Mononuclear cell (primary cell): ENCODE measurements around the gene ZCCHC8. TPM values are rescaled to one million over a fixed set of nuclear protein-coding genes. Genes with fewer than 3 reads are reported as not detected.
"Not testable (repeated sequence)": the region's sequence is repeated elsewhere in the genome, so short reads cannot be mapped to it uniquely, and the experiment has no call there.

ENCODE experiments used
- H3K27me3 ChIP-seq: 2 replicates; pipeline ENCODE4 v1.6.0; 2011; ENCODE audit warnings: low read length, control low read depth; ENCODE audit not compliant: insufficient read depth
- H3K4me1 ChIP-seq: 2 replicates; pipeline ENCODE4 v1.5.1; 2011; ENCODE audit warnings: mild to moderate bottlenecking, low read length, control low read depth; ENCODE audit not compliant: insufficient read depth
- H3K4me3 ChIP-seq: 2 replicates; pipeline ENCODE4 v1.5.1; 2011; ENCODE audit warnings: mild to moderate bottlenecking, low read length, moderate library complexity
- H3K9me3 ChIP-seq: 2 replicates; pipeline ENCODE4 v1.5.1; 2011; ENCODE audit warnings: low read depth, mild to moderate bottlenecking, control low read depth, low read length
- total RNA-seq: library from RNA; depleted of rRNA; stranded (reverse); fragments of >200 nt; gene quantifications from one replicate; pipeline ENCODE4 v1.2.3, GENCODE V29; 2012

Gene ZCCHC8
- total RNA-seq, 1 donor, result 52.9 TPM

GRCh38 chr12:122519418-122519817 lies 18.7 kb upstream of the ZCCHC8 start:
- H3K9me3 ChIP-seq, result no peaks in the 10 kb centered on the region
- no peak overlapping the region for H3K4me3 ChIP-seq
- H3K4me1 ChIP-seq, result peaks cover 20% of the 10 kb centered on the region
- no peaks in the 10 kb centered on the region for H3K27me3 ChIP-seq

GRCh38 chr12:122518908-122519307 lies 18.2 kb upstream of the ZCCHC8 start:
- Histone ChIP-seq H3K9me3 (no peaks in the 10 kb centered on the region), H3K4me1 (peaks cover 15% of the 10 kb centered on the region), H3K27me3 (no peaks in the 10 kb centered on the region), H3K4me3 (no peak overlapping the region)

- H3K9me3 ChIP-seq, result no peaks in the 10 kb centered on the region
- no peak overlapping the region for H3K4me3 ChIP-seq
- peaks cover 6% of the 10 kb centered on the region for H3K4me1 ChIP-seq
- H3K27me3 ChIP-seq, result no peaks in the 10 kb centered on the region
Observed at GRCh38 chr12:122517877-122518276, 17.1 kb upstream of the ZCCHC8 start.

GRCh38 chr12:122516544-122517361 lies 16.0 kb upstream of the ZCCHC8 start:
- no peak overlapping the region for H3K4me3 ChIP-seq
- H3K27me3 ChIP-seq, result no peaks in the 10 kb centered on the region
- peaks cover 2% of the 10 kb centered on the region for H3K4me1 ChIP-seq
- H3K9me3 ChIP-seq, result no peaks in the 10 kb centered on the region

GRCh38 chr12:122515275-122515674 lies 14.5 kb upstream of the ZCCHC8 start:
- Histone ChIP-seq H3K4me1 (no peaks in the 10 kb centered on the region), H3K9me3 (no peaks in the 10 kb centered on the region), H3K27me3 (no peaks in the 10 kb centered on the region), H3K4me3 (no peak overlapping the region)

GRCh38 chr12:122513660-122514059 lies 12.9 kb upstream of the ZCCHC8 start:
- H3K27me3 ChIP-seq, result no peaks in the 10 kb centered on the region

GRCh38 chr12:122513028-122513427 lies 12.3 kb upstream of the ZCCHC8 start:
- not testable (repeated sequence) for H3K27me3 ChIP-seq, H3K4me3 ChIP-seq, H3K4me1 ChIP-seq, H3K9me3 ChIP-seq

More at GRCh38 chr12:122513660-122514059, 12.9 kb upstream of the ZCCHC8 start:
- Histone ChIP-seq H3K9me3 (no peaks in the 10 kb centered on the region), H3K4me3 (no peak overlapping the region), H3K4me1 (no peaks in the 10 kb centered on the region)

GRCh38 chr12:122508163-122508562 lies 7.4 kb upstream of the ZCCHC8 start:
- no peaks in the 10 kb centered on the region for H3K4me1 ChIP-seq
- no peaks in the 10 kb centered on the region for H3K9me3 ChIP-seq
- no peaks in the 10 kb centered on the region for H3K27me3 ChIP-seq
- no peak overlapping the region for H3K4me3 ChIP-seq

GRCh38 chr12:122506393-122506938 lies 5.7 kb upstream of the ZCCHC8 start:
- Histone ChIP-seq H3K27me3 (no peaks in the 10 kb centered on the region), H3K9me3 (no peaks in the 10 kb centered on the region), H3K4me1 (peaks cover 14% of the 10 kb centered on the region), H3K4me3 (no peak overlapping the region)

GRCh38 chr12:122505419-122506051 lies 4.8 kb upstream of the ZCCHC8 start:
- no peaks in the 10 kb centered on the region for H3K9me3 ChIP-seq
- no peaks in the 10 kb centered on the region for H3K27me3 ChIP-seq
- peaks cover 20% of the 10 kb centered on the region for H3K4me1 ChIP-seq
- H3K4me3 ChIP-seq, result no peak overlapping the region

GRCh38 chr12:122503783-122504590 lies 3.3 kb upstream of the ZCCHC8 start:
- Histone ChIP-seq H3K9me3 (no peaks in the 10 kb centered on the region), H3K4me1 (peaks cover 28% of the 10 kb centered on the region), H3K4me3 (no peak overlapping the region), H3K27me3 (no peaks in the 10 kb centered on the region)

- Histone ChIP-seq H3K9me3 (no peaks in the 10 kb centered on the region), H3K4me3 (no peak overlapping the region), H3K27me3 (no peaks in the 10 kb centered on the region), H3K4me1 (peaks cover 31% of the 10 kb centered on the region)
Observed at GRCh38 chr12:122503147-122503751, 2.5 kb upstream of the ZCCHC8 start.

- Histone ChIP-seq H3K4me1 (peaks cover 46% of the 10 kb centered on the region), H3K27me3 (no peaks in the 10 kb centered on the region), H3K9me3 (no peaks in the 10 kb centered on the region), H3K4me3 (peak overlapping the region; percentile 78)
Observed at GRCh38 chr12:122501489-122501989, 807 bp upstream of the ZCCHC8 start.

- no peaks in the 10 kb centered on the region for H3K9me3 ChIP-seq
- H3K27me3 ChIP-seq, result no peaks in the 10 kb centered on the region
- peak overlapping the region; percentile 78 for H3K4me3 ChIP-seq
- H3K4me1 ChIP-seq, result peaks cover 47% of the 10 kb centered on the region
Observed at GRCh38 chr12:122499991-122500684, 594 bp downstream of the ZCCHC8 start.
